Fibroblast of lung (primary cell): Measurements from ENCODE around the gene GSE1.

Experiments used
- CTCF ChIP-seq, 2 donors: IDR thresholded peaks in 1 of 2; conservative IDR thresholded peaks in 1 of 2; 1 replicate in 1 of 2; 2 replicates in 1 of 2; pipeline ENCODE4 v1.5.1; 2011 to 2012; ENCODE audit warnings: low read length in 2 of 2, control low read depth in 1 of 2, inconsistent platforms in 1 of 2, low read depth in 1 of 2, mild to moderate bottlenecking in 1 of 2
- EZH2 ChIP-seq: IDR thresholded peaks from 2 replicates; pipeline ENCODE4 v1.5.1; 2012; ENCODE audit warnings: low read length, control low read depth, mild to moderate bottlenecking; ENCODE audit errors: missing control alignments

GRCh38 chr16:85605051-85605911 is 7.8 kb upstream of the GSE1 start:
- TF ChIP-seq CTCF (conservative IDR thresholded peaks at IDR 0.05 in 1 of 2, IDR thresholded peaks at IDR 0.05 in 1 of 2; ENCODE audit: low read depth in 1 of 2, low read length in 2 of 2) (no peak), EZH2 (no peak)
